Amygdala (tissue), 56 donors: ENCODE measurements around the gene PIK3R4.

Experiments used
- DNase-seq, 56 donors: peaks; one replicate each; lab custom pipeline; 2025; lab: John Stamatoyannopoulos, UW

The PIK3R4 gene

DNA sequence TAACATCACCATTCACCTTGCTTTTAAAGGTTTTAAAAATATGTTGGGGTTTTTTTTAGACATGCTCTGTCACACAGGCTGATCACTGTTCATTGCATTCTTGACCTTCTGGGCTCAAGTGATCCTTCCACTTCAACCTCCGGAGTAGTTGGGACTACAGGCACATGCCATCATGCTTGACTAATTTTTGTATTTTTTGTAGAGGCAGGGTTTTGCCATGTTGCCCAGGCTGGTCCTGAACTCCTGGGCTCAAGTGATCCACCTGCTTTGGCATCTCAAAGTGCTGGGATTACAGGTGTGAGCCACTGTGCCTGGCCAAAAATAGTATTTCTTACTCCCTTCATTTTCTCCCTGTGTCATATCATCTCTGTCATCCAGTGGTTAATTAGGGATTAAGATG is 101.4 kb downstream of the PIK3R4 start:
- no peak for DNase-seq

DNA sequence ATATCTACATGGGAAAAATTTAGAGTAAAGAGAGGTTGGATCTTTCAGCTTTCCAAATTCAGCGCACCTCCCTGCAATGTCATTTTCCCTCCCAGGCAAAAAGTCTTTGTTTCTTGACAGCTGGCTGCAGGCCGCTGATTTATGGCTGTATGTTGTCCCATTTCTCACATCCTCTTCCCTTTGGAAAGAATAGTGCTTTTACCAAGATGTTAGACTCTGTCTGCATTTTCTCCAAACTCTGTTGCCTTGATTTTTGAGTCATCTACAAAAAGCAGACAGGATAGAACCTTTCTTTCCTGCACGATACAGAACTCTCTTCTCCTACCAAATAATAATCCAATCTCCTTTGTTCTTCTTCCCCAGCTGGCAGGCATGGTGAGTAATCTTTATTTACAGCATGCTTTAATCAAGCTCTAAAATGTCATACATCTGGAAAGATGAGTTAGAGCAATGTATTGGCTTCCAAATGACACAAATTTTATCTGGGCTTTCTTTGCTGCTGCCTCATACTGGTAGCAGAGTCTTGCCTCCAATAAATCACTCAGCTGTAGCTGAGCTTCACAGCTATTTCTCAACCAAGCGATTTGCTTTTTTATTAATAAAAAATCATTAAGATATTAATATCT is 101.9 kb downstream of the PIK3R4 start:
- no peak for DNase-seq

DNA sequence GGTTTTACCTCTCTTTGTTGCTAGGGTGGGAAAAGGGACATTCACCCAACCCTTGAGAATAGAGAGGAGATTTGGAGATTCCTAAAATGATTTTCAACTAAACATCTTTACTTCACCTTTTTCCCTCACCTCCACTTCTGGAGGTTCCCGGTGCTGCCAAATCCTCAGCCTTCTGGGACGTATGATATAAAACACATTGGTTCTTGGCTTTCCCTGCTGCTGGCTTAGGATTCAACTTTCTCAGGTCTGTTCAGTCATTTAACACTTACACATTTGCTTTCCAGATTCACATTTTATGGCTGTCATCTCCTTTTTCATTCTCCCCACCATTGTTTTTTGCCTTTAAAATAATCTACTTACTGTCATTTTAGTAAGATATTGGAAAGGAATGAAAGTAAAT is 106.6 kb downstream of the PIK3R4 start:
- DNase-seq = no peak

DNA sequence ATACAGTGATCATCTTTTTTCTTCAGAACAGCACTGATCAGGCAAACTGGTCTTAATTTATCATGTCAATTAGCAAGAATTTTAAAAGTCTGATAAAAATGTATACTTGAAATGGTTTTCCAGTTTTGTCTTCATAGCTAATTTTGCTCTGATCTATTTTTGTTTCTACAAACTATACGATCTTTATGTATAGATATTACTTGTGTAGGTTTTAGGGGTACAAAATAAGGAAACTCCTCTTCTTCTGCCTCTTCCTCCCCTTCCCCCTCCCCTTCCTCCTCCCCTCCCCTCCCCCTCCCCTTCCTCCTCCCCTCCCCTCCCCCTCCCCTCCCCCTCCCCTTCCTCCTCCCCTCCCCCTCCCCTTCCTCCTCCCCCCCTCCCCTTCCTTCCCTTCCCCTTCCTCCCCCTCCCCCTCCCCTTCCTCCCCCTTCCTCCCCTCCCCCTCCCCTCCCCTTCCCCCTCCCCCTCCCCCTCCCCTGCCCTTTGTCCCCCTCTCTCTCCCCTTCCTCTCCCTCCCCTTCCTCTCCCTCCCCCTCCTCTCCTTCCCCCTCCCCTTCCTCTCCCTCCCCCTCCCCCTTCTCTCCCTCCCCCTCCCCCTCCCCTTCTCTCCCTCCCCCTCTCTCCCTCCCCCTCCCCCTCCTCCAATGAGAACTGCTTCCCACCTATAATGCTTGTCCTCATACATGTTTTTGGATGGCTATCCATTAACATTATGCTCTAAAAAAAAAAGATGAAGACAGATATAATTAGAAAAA is 110.0 kb downstream of the PIK3R4 start:
- no peak for DNase-seq

DNA sequence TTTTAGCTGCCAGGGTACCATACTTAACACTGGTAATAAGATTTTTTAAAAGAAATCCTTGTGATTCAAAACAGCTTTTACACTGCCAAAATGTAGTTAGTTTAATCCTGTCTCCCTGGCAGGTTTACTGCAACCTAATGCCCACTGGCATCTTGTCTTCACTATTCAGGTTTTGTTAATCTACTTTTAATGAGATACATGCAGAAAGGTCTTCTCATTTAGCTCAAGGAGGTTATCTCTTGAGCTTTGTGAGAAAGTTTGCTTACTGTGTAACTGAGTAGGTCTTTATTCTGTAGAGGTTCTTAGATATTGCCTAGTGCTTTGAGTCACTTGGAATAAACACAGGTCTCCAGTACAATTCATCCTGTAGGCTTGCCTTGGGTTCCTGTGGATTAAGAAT is 110.7 kb downstream of the PIK3R4 start:
- no peak for DNase-seq

DNA sequence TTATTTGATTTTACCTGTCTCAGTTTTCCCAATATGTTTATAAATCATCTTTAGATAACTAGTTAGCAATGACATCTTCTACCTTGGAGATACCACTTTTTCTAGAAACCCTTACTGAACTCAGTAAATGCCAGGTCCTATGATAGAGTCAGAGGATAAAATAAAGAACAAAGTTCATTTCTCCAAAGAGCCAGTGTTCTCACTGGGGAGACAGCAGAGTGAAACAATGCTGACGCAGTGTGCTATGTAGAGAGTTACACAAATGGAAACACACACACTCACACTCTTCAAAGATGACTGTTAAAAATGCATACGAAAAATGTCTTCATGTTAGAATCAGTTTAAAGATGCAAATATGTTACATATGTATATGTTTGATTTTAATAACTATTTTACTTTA is 111.3 kb downstream of the PIK3R4 start:
- DNase-seq = no peak
